HEK293 (cell line): ENCODE data around the gene PRPF40B.

Experiments used
- CTCF ChIA-PET: fragments of 350-600 bp; formaldehyde crosslinking; extraction: SDS; loops from one replicate; lab custom pipeline; 2021; ENCODE audit warnings: antibody characterized with exemption; lab: Yijun Ruan, JAX
- POLR2A ChIA-PET: fragments of 300-600 bp; formaldehyde crosslinking; extraction: SDS; loops from one replicate; lab custom pipeline; 2020; ENCODE audit warnings: antibody characterized with exemption, inconsistent platforms; lab: Yijun Ruan, JAX
- H3K27ac ChIP-seq: fragments of 200-500 bp; sonication (Bioruptor generic); 2 replicates; pipeline ENCODE4 v1.5.1; 2014; ENCODE audit warnings: low read depth, low read length, control low read depth, inconsistent platforms; ENCODE audit errors: extremely low read depth
- H3K36me3 ChIP-seq, 2 experiments: fragments of 200-500 bp in 1 of 2; sonication (Bioruptor generic) in 1 of 2; 1 replicate in 1 of 2; 2 replicates in 1 of 2; pipeline ENCODE4 v1.5.1; 2014 to 2017; ENCODE audit warnings: inconsistent platforms in 2 of 2, low read length in 2 of 2; ENCODE audit not compliant: control insufficient read depth in 2 of 2, insufficient read depth in 1 of 2
- H3K4me1 ChIP-seq: fragments of 200-500 bp; sonication (Bioruptor generic); 2 replicates; pipeline ENCODE4 v1.5.1; 2014; ENCODE audit warnings: mild to moderate bottlenecking, low read length, inconsistent platforms; ENCODE audit not compliant: control insufficient read depth, insufficient read depth
- H3K4me3 ChIP-seq: 2 replicates; pipeline ENCODE4 v1.5.1; 2011; ENCODE audit warnings: low read depth, mild to moderate bottlenecking, control low read depth, low read length, moderate library complexity
- H3K9me3 ChIP-seq: fragments of 200-500 bp; sonication (Bioruptor generic); 2 replicates; pipeline ENCODE4 v1.5.1; 2014; ENCODE audit warnings: low read depth, low read length, inconsistent platforms; ENCODE audit not compliant: control insufficient read depth, insufficient read depth
- HOXD13 ChIP-seq: sonication (generic); formaldehyde crosslinking; IDR thresholded peaks from 2 replicates; pipeline ENCODE4 v1.8.0; 2022; ENCODE audit warnings: missing genetic modification reagents, borderline replicate concordance
- KLF17 ChIP-seq: fragments of 450-650 bp; formaldehyde crosslinking; IDR thresholded peaks from 2 replicates; pipeline ENCODE4 v1.5.1; 2016; ENCODE audit warnings: missing biosample characterization, missing genetic modification characterization
- PRDM1 ChIP-seq: fragments of 450-650 bp; formaldehyde crosslinking; IDR thresholded peaks from 2 replicates; pipeline ENCODE4; 2016; ENCODE audit warnings: missing biosample characterization, missing genetic modification characterization
- RBAK ChIP-seq: fragments of 450-650 bp; formaldehyde crosslinking; IDR thresholded peaks from 2 replicates; pipeline ENCODE4 v1.5.1; 2016; ENCODE audit warnings: missing biosample characterization, missing genetic modification characterization
- REST ChIP-seq: fragments of 450-650 bp; formaldehyde crosslinking; IDR thresholded peaks from 2 replicates; pipeline ENCODE4 v1.5.1; 2016; ENCODE audit warnings: missing biosample characterization, missing genetic modification characterization
- TSHZ1 ChIP-seq: fragments of 450-650 bp; formaldehyde crosslinking; IDR thresholded peaks from 2 replicates; pipeline ENCODE4 v1.5.1; 2016; ENCODE audit warnings: missing biosample characterization, missing genetic modification characterization, borderline replicate concordance
- ZBTB21 ChIP-seq: fragments of 450-650 bp; formaldehyde crosslinking; IDR thresholded peaks from 2 replicates; pipeline ENCODE4 v1.5.1; 2017; ENCODE audit warnings: missing biosample characterization, missing genetic modification characterization
- ZNF132 ChIP-seq: fragments of 450-650 bp; formaldehyde crosslinking; IDR thresholded peaks from 2 replicates; pipeline ENCODE4 v1.5.1; 2017; ENCODE audit warnings: missing biosample characterization, missing genetic modification characterization, borderline replicate concordance
- ZNF2 ChIP-seq: fragments of 450-650 bp; formaldehyde crosslinking; IDR thresholded peaks from 2 replicates; pipeline ENCODE4 v1.5.1; 2016; ENCODE audit warnings: missing biosample characterization, missing genetic modification characterization
- ZNF26 ChIP-seq: fragments of 450-650 bp; formaldehyde crosslinking; IDR thresholded peaks from 2 replicates; pipeline ENCODE4 v1.5.1; 2016; ENCODE audit warnings: missing biosample characterization, missing genetic modification characterization
- ZNF266 ChIP-seq: fragments of 450-650 bp; formaldehyde crosslinking; IDR thresholded peaks from 2 replicates; pipeline ENCODE4 v1.5.1; 2016; ENCODE audit warnings: missing biosample characterization, missing genetic modification characterization, low read depth
- ZNF362 ChIP-seq: fragments of 450-650 bp; formaldehyde crosslinking; IDR thresholded peaks from 2 replicates; pipeline ENCODE4 v1.5.1; 2016; ENCODE audit warnings: missing biosample characterization, missing genetic modification characterization
- ZNF501 ChIP-seq: fragments of 450-650 bp; formaldehyde crosslinking; IDR thresholded peaks from 2 replicates; pipeline ENCODE4 v1.5.1; 2016; ENCODE audit warnings: missing biosample characterization, missing genetic modification characterization
- ZNF544 ChIP-seq: fragments of 450-650 bp; formaldehyde crosslinking; IDR thresholded peaks from 2 replicates; pipeline ENCODE4 v1.5.0; 2017; ENCODE audit warnings: missing biosample characterization, missing genetic modification characterization
- ZNF596 ChIP-seq: fragments of 450-650 bp; IDR thresholded peaks from 2 replicates; pipeline ENCODE4 v1.5.0; 2018; ENCODE audit warnings: missing biosample characterization, mild to moderate bottlenecking, missing genetic modification characterization, moderate library complexity
- ZNF610 ChIP-seq: fragments of 450-650 bp; formaldehyde crosslinking; IDR thresholded peaks from 2 replicates; pipeline ENCODE4 v1.5.1; 2016; ENCODE audit warnings: missing biosample characterization, missing genetic modification characterization, borderline replicate concordance
- ZNF704 ChIP-seq: fragments of 450-650 bp; formaldehyde crosslinking; IDR thresholded peaks from 2 replicates; pipeline ENCODE4 v1.5.1; 2016; ENCODE audit warnings: missing biosample characterization, missing genetic modification characterization
- ZNF768 ChIP-seq: fragments of 450-650 bp; formaldehyde crosslinking; IDR thresholded peaks from 2 replicates; pipeline ENCODE4 v1.5.1; 2018; ENCODE audit warnings: missing biosample characterization, mild to moderate bottlenecking, missing genetic modification characterization
- ZNF843 ChIP-seq: fragments of 450-650 bp; formaldehyde crosslinking; IDR thresholded peaks from 2 replicates; pipeline ENCODE4 v1.5.1; 2016; ENCODE audit warnings: missing biosample characterization, missing genetic modification characterization

The PRPF40B gene

GRCh38 chr12:49649445-49649844 lies 26.1 kb downstream of the PRPF40B start:
- no peaks in the 10 kb centered on the region for H3K9me3 ChIP-seq
- POLR2A ChIA-PET: interaction anchor here (0.9 to 1.2 kb wide), 2 partner anchors 13 to 26 kb away, joined by 3 to 4 read pairs; partner anchors contain the start of gene PRPF40B
- CTCF ChIA-PET: interaction anchor here (0.6 to 8.4 kb wide), 6 partner anchors 13 to 307 kb away, joined by 3 to 72 read pairs (median 4); partner anchors contain the start of gene FMNL3
- no peaks in the 10 kb centered on the region for H3K4me1 ChIP-seq
- no peak for TF ChIP-seq ZNF501 (tag by site-specific recombination)
- no peak for TF ChIP-seq ZBTB21
- TF ChIP-seq TSHZ1 (tag by site-specific recombination): no peak
- TF ChIP-seq ZNF132 (tag by site-specific recombination): no peak
- TF ChIP-seq ZNF610: no peak
- no peak for TF ChIP-seq ZNF704 (tag by site-specific recombination)
- no peak for TF ChIP-seq REST
- TF ChIP-seq ZNF26: no peak
- no peak for TF ChIP-seq HOXD13 (CRISPR knock-in tag)
- no peak for TF ChIP-seq PRDM1 (tag by site-specific recombination)
- TF ChIP-seq KLF17 (tag by site-specific recombination): no peak
- TF ChIP-seq ZNF843: no peak
- no peak for TF ChIP-seq ZNF768 (tag by site-specific recombination)
- TF ChIP-seq ZNF596 (tag by site-specific recombination): no peak
- TF ChIP-seq ZNF2 (tag by site-specific recombination): no peak
- TF ChIP-seq ZNF362 (tag by site-specific recombination): no peak
- no peak for TF ChIP-seq ZNF544 (tag by site-specific recombination)
- TF ChIP-seq RBAK: no peak
- TF ChIP-seq ZNF266 (tag by site-specific recombination): no peak
- no peak overlapping the region for H3K4me3 ChIP-seq
- no peak overlapping the region for H3K27ac ChIP-seq
- peaks cover 0 to 66% of the 10 kb centered on the region in 2 experiments; a peak in 1 of 3 replicates for H3K36me3 ChIP-seq
